Measurements from ENCODE around the gene ANKUB1.

ANKUB1 gene

DNA sequence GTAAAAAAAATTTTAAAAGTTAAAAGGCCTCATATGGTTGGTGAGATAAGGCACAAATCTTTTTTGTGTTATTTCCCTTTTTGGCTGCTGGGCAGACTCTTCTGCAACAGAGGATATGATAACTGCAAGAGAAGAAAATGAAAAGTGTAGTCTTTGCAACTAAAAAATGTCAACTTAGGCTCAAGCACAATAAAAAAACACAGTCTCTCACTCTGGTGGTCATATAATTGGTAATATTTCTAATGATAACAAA is 55.5 kb downstream of the ANKUB1 start:
- Histone ChIP-seq H3K36me3 (ENCODE audit: control insufficient read depth, insufficient read depth, low read length) (no peaks in the 10 kb centered on the region), H3K9me3 (ENCODE audit: control insufficient read depth, low read length) (no peaks in the 10 kb centered on the region)

DNA sequence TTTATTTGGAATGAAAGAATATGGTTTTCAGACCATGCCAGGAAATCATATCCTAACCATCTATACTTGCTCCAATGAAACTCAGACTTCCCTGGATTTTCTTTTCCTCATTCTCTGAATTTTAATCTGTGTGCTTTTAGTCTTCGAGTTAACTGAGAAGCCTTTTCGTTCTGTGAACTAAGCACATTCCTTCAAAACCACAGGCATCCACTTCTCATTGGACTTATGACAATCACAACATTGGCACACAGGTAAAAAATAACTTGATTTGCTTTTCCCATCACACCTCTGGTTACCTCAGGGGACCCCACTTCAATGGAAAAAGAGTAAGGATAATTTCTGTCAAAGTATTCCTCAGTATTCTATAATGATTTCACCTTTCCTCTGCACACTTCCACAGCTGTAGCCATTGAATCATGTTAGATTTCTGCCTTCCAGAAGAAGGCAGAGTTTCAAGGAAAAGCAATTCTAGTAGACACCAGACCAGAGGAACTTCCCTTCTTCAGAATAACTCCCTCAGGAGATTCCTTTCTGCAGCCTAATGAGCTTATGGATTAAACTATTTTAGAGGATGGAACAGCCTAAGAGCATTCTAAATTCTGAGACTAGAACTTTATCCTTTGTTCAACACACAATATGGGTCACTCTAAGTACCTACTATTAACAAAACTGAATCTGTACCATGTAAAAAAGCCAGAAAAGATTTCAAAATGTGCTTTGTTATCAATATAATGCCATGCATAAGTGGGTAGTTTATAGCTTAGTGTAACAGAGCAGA is 56.0 kb downstream of the ANKUB1 start:
- Histone ChIP-seq H3K4me1 (no peaks in the 10 kb centered on the region), H3K9ac (no peak overlapping the region), H3K4me3 (ENCODE audit: low read depth, low read length) (no peak overlapping the region), H2AFZ (no peak overlapping the region), H3K4me2 (ENCODE audit: low read length) (no peak overlapping the region), H3K36me3 (ENCODE audit: control insufficient read depth, insufficient read depth, low read length) (no peaks in the 10 kb centered on the region), H3K27ac (no peak overlapping the region), H3K9me3 (ENCODE audit: control insufficient read depth, low read length) (no peaks in the 10 kb centered on the region), H3K79me2 (no peaks in the 10 kb centered on the region), H3K27me3 (ENCODE audit: control insufficient read depth, insufficient read depth, low read length) (no peaks in the 10 kb centered on the region)
- TF ChIP-seq, protein P1, sequence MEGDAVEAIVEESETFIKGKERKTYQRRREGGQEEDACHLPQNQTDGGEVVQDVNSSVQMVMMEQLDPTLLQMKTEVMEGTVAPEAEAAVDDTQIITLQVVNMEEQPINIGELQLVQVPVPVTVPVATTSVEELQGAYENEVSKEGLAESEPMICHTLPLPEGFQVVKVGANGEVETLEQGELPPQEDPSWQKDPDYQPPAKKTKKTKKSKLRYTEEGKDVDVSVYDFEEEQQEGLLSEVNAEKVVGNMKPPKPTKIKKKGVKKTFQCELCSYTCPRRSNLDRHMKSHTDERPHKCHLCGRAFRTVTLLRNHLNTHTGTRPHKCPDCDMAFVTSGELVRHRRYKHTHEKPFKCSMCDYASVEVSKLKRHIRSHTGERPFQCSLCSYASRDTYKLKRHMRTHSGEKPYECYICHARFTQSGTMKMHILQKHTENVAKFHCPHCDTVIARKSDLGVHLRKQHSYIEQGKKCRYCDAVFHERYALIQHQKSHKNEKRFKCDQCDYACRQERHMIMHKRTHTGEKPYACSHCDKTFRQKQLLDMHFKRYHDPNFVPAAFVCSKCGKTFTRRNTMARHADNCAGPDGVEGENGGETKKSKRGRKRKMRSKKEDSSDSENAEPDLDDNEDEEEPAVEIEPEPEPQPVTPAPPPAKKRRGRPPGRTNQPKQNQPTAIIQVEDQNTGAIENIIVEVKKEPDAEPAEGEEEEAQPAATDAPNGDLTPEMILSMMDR (IDR thresholded peaks at IDR 0.05), result no peak

More for the DNA sequence above, 55.5 kb downstream of the ANKUB1 start:
- H3K4me2 ChIP-seq (ENCODE audit: low read length), result no peak overlapping the region
- no peaks in the 10 kb centered on the region for H3K4me1 ChIP-seq
- H3K27ac ChIP-seq, result no peak overlapping the region
- no peaks in the 10 kb centered on the region for H3K27me3 ChIP-seq (ENCODE audit: control insufficient read depth, insufficient read depth, low read length)
- no peak overlapping the region for H2AFZ ChIP-seq
- no peaks in the 10 kb centered on the region for H3K79me2 ChIP-seq
- H3K4me3 ChIP-seq (ENCODE audit: low read depth, low read length), result no peak overlapping the region
- H3K9ac ChIP-seq, result no peak overlapping the region
- TF ChIP-seq, protein P1 (IDR thresholded peaks at IDR 0.05), result no peak

DNA sequence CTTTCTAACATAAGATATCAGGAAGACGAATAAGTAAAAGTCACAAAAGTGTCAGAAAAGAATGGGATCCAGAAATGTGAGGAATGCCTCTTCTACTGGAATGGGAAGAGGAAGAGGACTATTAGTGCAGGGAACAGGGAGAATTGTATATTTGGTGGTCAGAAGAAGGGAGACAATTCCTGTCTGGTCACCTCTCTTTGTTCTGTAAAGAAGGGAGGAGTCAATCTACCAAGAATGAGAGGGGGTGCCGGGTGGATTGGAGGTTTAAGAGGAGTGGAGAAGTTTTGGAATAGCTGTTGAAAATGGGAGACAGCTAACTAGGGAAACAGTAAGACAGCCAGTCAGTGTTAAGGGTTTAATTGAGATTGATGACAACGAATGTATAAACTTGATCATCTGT is 60.1 kb downstream of the ANKUB1 start:
- Histone ChIP-seq H3K4me3 (ENCODE audit: low read depth, low read length) (no peak overlapping the region), H3K9ac (no peak overlapping the region), H3K9me3 (ENCODE audit: control insufficient read depth, low read length) (no peaks in the 10 kb centered on the region), H2AFZ (no peak overlapping the region), H3K4me2 (ENCODE audit: low read length) (no peak overlapping the region), H3K27me3 (ENCODE audit: control insufficient read depth, insufficient read depth, low read length) (no peaks in the 10 kb centered on the region), H3K27ac (no peak overlapping the region), H3K79me2 (no peaks in the 10 kb centered on the region), H3K36me3 (ENCODE audit: control insufficient read depth, insufficient read depth, low read length) (no peaks in the 10 kb centered on the region), H3K4me1 (no peaks in the 10 kb centered on the region)
- TF ChIP-seq, protein P1 (IDR thresholded peaks at IDR 0.05), result no peak

DNA sequence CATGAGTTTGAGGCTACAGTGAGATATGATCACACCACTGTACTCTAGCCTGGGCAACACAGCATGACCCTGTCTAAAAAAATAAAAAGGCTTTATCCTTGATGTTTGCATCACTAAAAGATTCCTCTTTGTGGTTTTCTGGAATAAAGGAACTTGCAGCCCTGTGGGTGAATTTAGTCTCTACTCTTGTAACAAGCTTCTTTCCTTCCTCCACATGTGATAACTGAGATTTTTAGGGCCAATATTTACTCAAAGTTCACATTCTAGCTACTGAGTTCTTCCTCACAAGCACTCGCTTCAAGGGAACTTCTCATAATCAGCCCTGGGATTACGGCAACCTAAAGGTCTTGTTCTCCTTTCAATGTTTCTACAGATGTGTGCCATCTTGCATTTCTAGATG is 64.7 kb downstream of the ANKUB1 start:
- Histone ChIP-seq H3K4me1 (no peaks in the 10 kb centered on the region), H2AFZ (no peak overlapping the region), H3K4me3 (ENCODE audit: low read depth, low read length) (no peak overlapping the region), H3K27me3 (ENCODE audit: control insufficient read depth, insufficient read depth, low read length) (no peaks in the 10 kb centered on the region), H3K36me3 (ENCODE audit: control insufficient read depth, insufficient read depth, low read length) (no peaks in the 10 kb centered on the region), H3K4me2 (ENCODE audit: low read length) (no peak overlapping the region), H3K79me2 (no peaks in the 10 kb centered on the region), H3K9me3 (ENCODE audit: control insufficient read depth, low read length) (no peaks in the 10 kb centered on the region), H3K9ac (no peak overlapping the region), H3K27ac (no peak overlapping the region)
- TF ChIP-seq, protein P1 (IDR thresholded peaks at IDR 0.05), result no peak

DNA sequence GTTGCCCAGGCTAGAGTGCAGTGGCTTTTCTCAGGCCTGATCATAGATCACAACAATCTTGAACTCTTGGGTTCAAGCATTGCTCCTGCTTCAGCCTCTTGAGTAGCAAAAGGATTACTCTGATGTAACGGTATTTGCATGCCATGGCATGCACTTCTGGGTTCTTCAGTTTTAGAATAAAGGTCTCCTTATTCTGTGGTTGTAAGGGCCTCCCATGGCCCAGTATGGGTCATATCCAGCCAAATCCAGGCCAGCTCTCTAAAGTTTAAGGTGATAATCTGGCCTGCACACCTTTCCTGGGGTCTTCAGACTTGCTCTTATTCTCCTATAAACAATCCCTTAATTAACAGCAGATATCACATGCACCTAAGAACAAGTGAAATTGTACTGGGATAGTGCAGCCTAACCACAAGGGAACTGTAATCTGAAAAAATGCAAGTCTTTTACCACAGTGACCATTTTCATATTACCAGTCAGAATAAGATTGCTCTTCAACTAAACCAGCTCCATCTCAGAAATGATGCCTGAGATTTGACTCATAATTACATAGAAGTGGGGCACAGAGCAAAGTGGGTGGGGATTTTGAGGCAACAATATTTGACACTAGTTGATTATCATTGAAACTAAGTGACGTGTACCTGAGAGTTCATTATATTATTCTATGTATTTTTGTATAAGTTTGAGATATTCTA is 65.5 kb downstream of the ANKUB1 start:
- H3K9me3 ChIP-seq (ENCODE audit: control insufficient read depth, low read length), result no peaks in the 10 kb centered on the region
- no peaks in the 10 kb centered on the region for H3K36me3 ChIP-seq (ENCODE audit: control insufficient read depth, insufficient read depth, low read length)
- H3K9ac ChIP-seq, result no peak overlapping the region
- TF ChIP-seq, protein P1 (IDR thresholded peaks at IDR 0.05), result no peak
- no peak overlapping the region for H3K4me3 ChIP-seq (ENCODE audit: low read depth, low read length)
- no peaks in the 10 kb centered on the region for H3K79me2 ChIP-seq
- no peak overlapping the region for H3K4me2 ChIP-seq (ENCODE audit: low read length)
- H2AFZ ChIP-seq, result no peak overlapping the region
- no peaks in the 10 kb centered on the region for H3K27me3 ChIP-seq (ENCODE audit: control insufficient read depth, insufficient read depth, low read length)
- no peaks in the 10 kb centered on the region for H3K4me1 ChIP-seq
- H3K27ac ChIP-seq, result no peak overlapping the region

All from parathyroid adenoma (tissue), 2 donors.